IPS-18c (cell line): ENCODE data around the gene SOX13.

Source experiments
- H3K4me3 ChIP-seq: 2 replicates; pipeline ENCODE4 v1.7.0; 2013; ENCODE audit warnings: low read depth, mild to moderate bottlenecking, low read length, moderate library complexity; ENCODE audit not compliant: insufficient read depth
- H3K9me3 ChIP-seq: one replicate; pipeline ENCODE4 v1.6.1; 2013; ENCODE audit warnings: mild to moderate bottlenecking, low read length, moderate library complexity; ENCODE audit not compliant: control insufficient read depth, insufficient read depth

The SOX13 gene

GRCh38 chr1:204171751-204172178 lies 98.8 kb downstream of the SOX13 start:
- no peak overlapping the region for H3K4me3 ChIP-seq
- no peaks in the 10 kb centered on the region for H3K9me3 ChIP-seq

- H3K9me3 ChIP-seq: no peaks in the 10 kb centered on the region
- H3K4me3 ChIP-seq: no peak overlapping the region
Observed at GRCh38 chr1:204172404-204173029, 99.6 kb downstream of the SOX13 start.

DNA sequence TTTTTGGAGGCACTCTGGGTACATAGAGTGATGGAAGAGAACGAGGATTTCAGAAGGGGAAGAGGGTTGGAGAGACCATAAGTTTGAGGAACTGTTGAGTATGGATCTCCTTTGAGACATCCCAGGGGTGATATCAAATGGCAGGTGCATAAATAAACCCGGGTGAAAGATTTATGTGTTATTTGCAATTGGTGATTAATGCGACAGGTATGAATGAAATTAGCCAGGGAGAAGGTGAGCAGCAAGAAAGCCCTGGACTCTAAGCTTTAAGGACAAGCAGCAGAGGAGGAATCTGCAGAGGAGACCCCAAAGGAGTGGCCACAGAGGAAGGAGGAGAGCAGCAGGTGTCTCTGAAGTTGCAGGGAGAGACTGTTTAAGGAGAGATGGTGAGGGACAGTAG lies 102.0 kb downstream of the SOX13 start:
- no peaks in the 10 kb centered on the region for H3K9me3 ChIP-seq
- no peak overlapping the region for H3K4me3 ChIP-seq

DNA sequence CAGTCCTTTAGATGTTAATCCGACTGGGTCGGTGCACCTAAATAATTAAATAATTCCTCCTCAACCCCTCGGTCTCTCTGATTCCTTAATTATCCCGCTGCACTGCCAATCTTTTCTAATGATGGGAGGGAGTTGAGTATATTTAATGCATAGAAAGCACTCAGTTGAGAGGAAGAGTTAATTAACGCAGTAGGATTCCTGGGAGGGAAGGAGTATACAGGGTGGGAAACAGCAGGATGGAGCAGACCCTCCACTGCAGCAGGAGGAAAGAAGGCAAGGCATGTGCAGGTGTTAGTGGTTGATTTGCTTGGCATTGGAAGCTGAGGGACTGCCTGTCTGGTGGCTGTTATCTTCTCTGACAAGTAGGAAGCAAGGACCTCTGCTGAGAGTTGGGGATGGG lies 103.1 kb downstream of the SOX13 start:
- H3K4me3 ChIP-seq: no peak overlapping the region
- H3K9me3 ChIP-seq: no peaks in the 10 kb centered on the region

- Histone ChIP-seq H3K9me3 (no peaks in the 10 kb centered on the region), H3K4me3 (no peak overlapping the region)
Observed at GRCh38 chr1:204177133-204177532, 104.2 kb downstream of the SOX13 start.
